SU-DHL-6 (cell line): Measurements from ENCODE around the gene GAREM1.

Source experiments
- H2AFZ ChIP-seq: fragments of 200-600 bp; sonication (generic); 2 replicates; pipeline ENCODE4 v1.6.1; 2014; ENCODE audit warnings: low read depth, mild to moderate bottlenecking, moderate library complexity, mixed read lengths, antibody characterized with exemption, low read length; ENCODE audit not compliant: severe bottlenecking
- H3F3A ChIP-seq: fragments of 200-600 bp; shearing (Covaris generic); 2 replicates; pipeline ENCODE4 v1.6.0; 2016; ENCODE audit warnings: antibody characterized with exemption, mild to moderate bottlenecking; ENCODE audit not compliant: insufficient read depth
- H3K27ac ChIP-seq: fragments of 200-600 bp; sonication (generic); 2 replicates; pipeline ENCODE4 v1.5.1; 2016; ENCODE audit warnings: low read depth, mild to moderate bottlenecking, low read length, moderate library complexity, mixed read lengths
- H3K27me3 ChIP-seq: fragments of 200-600 bp; sonication (generic), shearing (Covaris generic); 2 replicates; pipeline ENCODE4 v1.6.0; 2014; ENCODE audit warnings: mild to moderate bottlenecking, low read length
- H3K36me3 ChIP-seq: fragments of 200-600 bp; sonication (generic); 2 replicates; pipeline ENCODE4 v1.6.1; 2014; ENCODE audit warnings: mild to moderate bottlenecking, low read length, mixed read lengths
- H3K4me2 ChIP-seq: fragments of 300-600, 200-600 bp; shearing (Covaris generic), sonication (generic); 2 replicates; pipeline ENCODE4 v1.6.0; 2014; ENCODE audit warnings: low read length, low read depth, mild to moderate bottlenecking; ENCODE audit not compliant: poor library complexity, severe bottlenecking
- H3K4me3 ChIP-seq: fragments of 200-600 bp; sonication (generic); 2 replicates; pipeline ENCODE4 v1.5.1; 2014; ENCODE audit warnings: antibody characterized with exemption, low read length, mild to moderate bottlenecking, mixed read lengths; ENCODE audit not compliant: insufficient read depth, poor library complexity, severe bottlenecking
- H3K79me2 ChIP-seq: fragments of 200-600 bp; sonication (generic); 2 replicates; pipeline ENCODE4 v1.6.1; 2014; ENCODE audit warnings: mild to moderate bottlenecking, low read length, moderate library complexity; ENCODE audit not compliant: insufficient read depth
- H3K9ac ChIP-seq: fragments of 200-600 bp; sonication (generic); 2 replicates; pipeline ENCODE4 v1.7.0; 2014; ENCODE audit warnings: mild to moderate bottlenecking, low read length
- H3K9me2 ChIP-seq: fragments of 200-600 bp; sonication (generic); replicated peaks from 2 replicates; pipeline ENCODE4 v1.6.1; 2014; ENCODE audit warnings: low read length; ENCODE audit not compliant: insufficient read depth
- H3K9me3 ChIP-seq: fragments of 200-600 bp; sonication (generic); 2 replicates; pipeline ENCODE4 v1.6.1; 2014; ENCODE audit warnings: low read length, mixed read lengths; ENCODE audit not compliant: insufficient read depth
- H4K20me1 ChIP-seq: fragments of 200-600 bp; sonication (generic); 2 replicates; pipeline ENCODE4 v1.6.1; 2014; ENCODE audit warnings: low read depth, mild to moderate bottlenecking, antibody characterized with exemption, low read length, moderate library complexity, mixed read lengths
- EZH2phosphoT487 ChIP-seq: fragments of 200-600 bp; sonication (generic), shearing (Covaris generic); conservative IDR thresholded peaks from 2 replicates; pipeline ENCODE4 v1.6.1; 2018; ENCODE audit warnings: mild to moderate bottlenecking, antibody characterized with exemption, low read length, moderate library complexity, mixed read lengths
- TF ChIP-seq, protein P1 (sequence below): fragments of 200-600 bp; sonication (generic); IDR thresholded peaks from one replicate; pipeline ENCODE4 v1.5.1; 2017; ENCODE audit warnings: antibody characterized with exemption, mild to moderate bottlenecking, low read length, moderate library complexity; ENCODE audit not compliant: insufficient read depth, poor library complexity, severe bottlenecking

The GAREM1 gene

DNA sequence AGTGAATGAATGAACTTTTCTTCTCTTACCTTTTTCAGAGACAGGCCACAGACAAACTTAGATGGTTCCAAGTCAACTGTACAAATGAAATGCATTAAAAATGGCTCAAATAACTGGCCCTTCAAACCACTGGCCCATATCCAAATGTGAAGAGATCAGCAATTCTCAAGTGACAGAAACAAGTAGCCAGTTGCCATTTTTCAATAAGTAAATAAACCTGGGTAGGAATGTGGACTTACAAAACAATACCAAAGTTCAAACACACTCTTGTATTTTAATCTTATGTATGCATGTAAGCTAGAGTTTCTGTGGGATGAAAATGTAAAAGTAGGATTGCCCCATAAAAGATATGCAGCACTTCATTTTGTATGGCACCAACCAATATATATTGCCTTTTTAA is 151.6 kb downstream of the GAREM1 start:
- H3K9me2 ChIP-seq, result no peaks in the 10 kb centered on the region
- no peaks in the 10 kb centered on the region for H4K20me1 ChIP-seq
- H3K27ac ChIP-seq, result no peak overlapping the region
- no peaks in the 10 kb centered on the region for H3K27me3 ChIP-seq
- no peaks in the 10 kb centered on the region for H3K79me2 ChIP-seq
- H3K4me2 ChIP-seq, result no peak overlapping the region
- no peaks in the 10 kb centered on the region for H3K9me3 ChIP-seq
- no peak overlapping the region for H3K4me3 ChIP-seq
- no peak overlapping the region for H2AFZ ChIP-seq
- no peaks in the 10 kb centered on the region for H3F3A ChIP-seq
- H3K9ac ChIP-seq, result no peak overlapping the region
- no peaks in the 10 kb centered on the region for H3K36me3 ChIP-seq
- no peak for TF ChIP-seq EZH2phosphoT487
- TF ChIP-seq, protein P1, sequence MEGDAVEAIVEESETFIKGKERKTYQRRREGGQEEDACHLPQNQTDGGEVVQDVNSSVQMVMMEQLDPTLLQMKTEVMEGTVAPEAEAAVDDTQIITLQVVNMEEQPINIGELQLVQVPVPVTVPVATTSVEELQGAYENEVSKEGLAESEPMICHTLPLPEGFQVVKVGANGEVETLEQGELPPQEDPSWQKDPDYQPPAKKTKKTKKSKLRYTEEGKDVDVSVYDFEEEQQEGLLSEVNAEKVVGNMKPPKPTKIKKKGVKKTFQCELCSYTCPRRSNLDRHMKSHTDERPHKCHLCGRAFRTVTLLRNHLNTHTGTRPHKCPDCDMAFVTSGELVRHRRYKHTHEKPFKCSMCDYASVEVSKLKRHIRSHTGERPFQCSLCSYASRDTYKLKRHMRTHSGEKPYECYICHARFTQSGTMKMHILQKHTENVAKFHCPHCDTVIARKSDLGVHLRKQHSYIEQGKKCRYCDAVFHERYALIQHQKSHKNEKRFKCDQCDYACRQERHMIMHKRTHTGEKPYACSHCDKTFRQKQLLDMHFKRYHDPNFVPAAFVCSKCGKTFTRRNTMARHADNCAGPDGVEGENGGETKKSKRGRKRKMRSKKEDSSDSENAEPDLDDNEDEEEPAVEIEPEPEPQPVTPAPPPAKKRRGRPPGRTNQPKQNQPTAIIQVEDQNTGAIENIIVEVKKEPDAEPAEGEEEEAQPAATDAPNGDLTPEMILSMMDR, result no peak

DNA sequence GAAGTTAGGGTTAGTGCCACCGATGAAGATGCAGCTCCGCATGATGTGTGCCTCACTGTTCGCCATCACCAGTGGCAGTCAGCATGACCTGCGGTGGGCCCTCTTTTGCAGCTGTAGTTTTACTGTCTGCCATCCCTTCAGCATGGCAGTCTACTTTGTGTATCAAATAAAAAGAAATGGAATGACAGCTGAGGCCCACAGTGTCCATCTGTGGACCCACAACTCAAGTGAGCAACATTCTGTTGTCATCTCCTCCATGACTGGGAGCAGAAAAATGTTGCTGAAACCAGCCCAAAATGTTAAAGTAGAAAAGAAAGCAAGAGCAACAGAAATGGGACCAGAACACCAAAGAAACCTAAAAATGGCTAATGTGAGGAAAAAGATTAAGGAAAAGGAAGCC is 152.1 kb downstream of the GAREM1 start:
- H3K27ac ChIP-seq, result no peak overlapping the region
- H3K9me2 ChIP-seq, result no peaks in the 10 kb centered on the region
- no peaks in the 10 kb centered on the region for H3K79me2 ChIP-seq
- H3F3A ChIP-seq, result no peaks in the 10 kb centered on the region
- H3K9ac ChIP-seq, result no peak overlapping the region
- no peaks in the 10 kb centered on the region for H3K9me3 ChIP-seq
- H4K20me1 ChIP-seq, result no peaks in the 10 kb centered on the region
- H3K27me3 ChIP-seq, result no peaks in the 10 kb centered on the region
- no peak overlapping the region for H2AFZ ChIP-seq
- TF ChIP-seq, protein P1, result no peak
- no peak for TF ChIP-seq EZH2phosphoT487
- no peak overlapping the region for H3K4me2 ChIP-seq
- H3K36me3 ChIP-seq, result no peaks in the 10 kb centered on the region
- H3K4me3 ChIP-seq, result no peak overlapping the region

DNA sequence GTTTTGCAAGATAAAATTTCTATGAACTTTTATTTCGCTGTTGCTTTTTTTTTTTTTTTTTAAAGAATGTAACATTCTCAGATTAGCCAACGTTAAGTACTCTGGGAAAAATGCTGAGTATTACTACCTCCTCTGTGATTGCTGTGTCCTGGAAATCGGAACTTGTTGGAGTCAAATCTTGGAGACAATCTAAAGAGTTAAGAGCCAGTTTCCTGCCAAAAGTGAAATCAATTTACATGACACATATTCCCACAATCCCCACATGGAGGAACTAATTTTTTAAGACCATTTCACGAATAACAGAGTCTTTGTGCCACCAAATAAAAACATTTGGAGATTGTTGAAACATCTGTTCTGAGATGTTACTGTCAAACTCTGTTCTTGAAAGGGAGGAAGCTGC is 153.0 kb downstream of the GAREM1 start:
- no peak overlapping the region for H3K9ac ChIP-seq
- H3K79me2 ChIP-seq, result no peaks in the 10 kb centered on the region
- H3K9me3 ChIP-seq, result no peaks in the 10 kb centered on the region
- no peak overlapping the region for H3K4me3 ChIP-seq
- no peak overlapping the region for H2AFZ ChIP-seq
- H3K4me2 ChIP-seq, result no peak overlapping the region
- H3K9me2 ChIP-seq, result no peaks in the 10 kb centered on the region
- no peaks in the 10 kb centered on the region for H3K36me3 ChIP-seq
- no peak overlapping the region for H3K27ac ChIP-seq
- H4K20me1 ChIP-seq, result no peaks in the 10 kb centered on the region
- H3F3A ChIP-seq, result no peaks in the 10 kb centered on the region
- TF ChIP-seq, protein P1, result no peak
- TF ChIP-seq EZH2phosphoT487, result no peak
- H3K27me3 ChIP-seq, result no peaks in the 10 kb centered on the region

DNA sequence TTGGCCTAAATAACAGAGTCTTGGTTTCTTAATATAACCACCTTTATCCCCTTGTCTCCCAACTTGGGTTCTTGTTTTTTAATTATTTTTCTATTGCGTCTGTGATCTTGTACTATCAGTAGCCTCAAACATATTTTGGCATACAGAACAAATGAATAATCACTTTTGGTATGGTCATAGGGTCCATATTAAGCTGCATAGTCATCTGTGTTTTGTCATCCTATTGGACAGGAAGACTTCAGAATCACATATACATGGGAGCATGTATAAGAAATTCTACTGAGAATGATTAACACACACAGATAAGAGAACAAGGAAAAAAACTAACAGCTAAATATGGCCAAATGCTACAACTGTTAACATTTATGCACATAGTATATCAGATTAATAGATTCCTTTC is 154.8 kb downstream of the GAREM1 start:
- Histone ChIP-seq H4K20me1 (no peaks in the 10 kb centered on the region), H2AFZ (no peak overlapping the region), H3K27me3 (no peaks in the 10 kb centered on the region), H3K36me3 (no peaks in the 10 kb centered on the region), H3K9me2 (no peaks in the 10 kb centered on the region), H3F3A (no peaks in the 10 kb centered on the region), H3K27ac (no peak overlapping the region), H3K9ac (no peak overlapping the region), H3K4me2 (no peak overlapping the region), H3K79me2 (no peaks in the 10 kb centered on the region), H3K4me3 (no peak overlapping the region), H3K9me3 (no peaks in the 10 kb centered on the region)
- TF ChIP-seq, protein P1, result no peak
- no peak for TF ChIP-seq EZH2phosphoT487
